ENCODE results near the gene MYO18B.

- no peak for TF ChIP-seq TEAD4 (IDR thresholded peaks at IDR 0.05; ENCODE audit: low read depth, low read length)
- TF ChIP-seq CTCF (IDR thresholded peaks at IDR 0.05; ENCODE audit: control extremely low read depth in 1 of 3, insufficient read depth in 1 of 3, low read depth in 1 of 3, low read length in 3 of 3), result no peak
- TF ChIP-seq YY1 (IDR thresholded peaks at IDR 0.05; ENCODE audit: low read depth, low read length), result no peak
- TF ChIP-seq TBP (IDR thresholded peaks at IDR 0.05; ENCODE audit: low read depth, low read length), result no peak
- no peak for TF ChIP-seq POLR2AphosphoS5 (IDR thresholded peaks at IDR 0.05; ENCODE audit: low read depth, low read length)
- no peak for TF ChIP-seq E2F6 (IDR thresholded peaks at IDR 0.05)
- TF ChIP-seq ATF3 (IDR thresholded peaks at IDR 0.05; ENCODE audit: insufficient read depth, low read depth, low read length), result no peak
- TF ChIP-seq SIN3A (conservative IDR thresholded peaks at IDR 0.05 in 1 of 2, IDR thresholded peaks at IDR 0.05 in 1 of 2; ENCODE audit: low read depth in 1 of 2, low read length in 2 of 2), result no peak
- no peak for TF ChIP-seq TAF1 (IDR thresholded peaks at IDR 0.05; ENCODE audit: low read depth, low read length)
- TF ChIP-seq EP300 (IDR thresholded peaks at IDR 0.05; ENCODE audit: borderline replicate concordance in 1 of 2, low read depth in 2 of 2, low read length in 2 of 2), result no peak
- no peak for TF ChIP-seq EZH2 (IDR thresholded peaks at IDR 0.05; ENCODE audit: low read depth, low read length, severe bottlenecking)
Measured at GRCh38 chr22:25833091-25833490, 91.1 kb downstream of the MYO18B start.
